ENCODE measurements around the gene DACT3.

Gene DACT3

GRCh38 chr19:46610851-46611770, 49.9 kb downstream of the DACT3 start:
- DNase-seq: no peak

GRCh38 chr19:46610413-46610775, 50.6 kb downstream of the DACT3 start:
- no peak for DNase-seq

- DNase-seq: no peak
These were observed 51.2 kb downstream of the DACT3 start for GRCh38 chr19:46609511-46610412.

- DNase-seq: no peak
These were observed 52.2 kb downstream of the DACT3 start for GRCh38 chr19:46608581-46609345.

- no peak for DNase-seq
These were observed 52.8 kb downstream of the DACT3 start for GRCh38 chr19:46608178-46608577.

DNA sequence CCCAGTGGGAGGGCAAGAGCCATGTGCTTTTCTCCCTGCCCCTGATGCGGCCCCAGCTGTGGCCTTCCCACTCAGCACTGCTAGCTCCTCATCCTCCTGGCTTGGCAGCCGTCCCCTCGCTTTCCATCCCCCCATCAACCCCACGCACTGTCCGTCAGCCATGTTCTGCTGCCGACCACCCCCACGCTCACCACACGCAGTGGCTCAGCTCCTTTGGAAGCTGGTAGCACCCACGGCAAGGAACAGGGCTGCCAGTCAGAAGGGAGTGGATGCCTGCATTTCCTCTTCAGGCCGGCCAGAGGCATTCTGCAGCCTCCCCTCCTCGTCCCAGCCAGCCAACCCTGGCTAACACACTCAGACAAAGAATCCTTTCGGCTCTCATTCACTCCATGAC, 53.5 kb downstream of the DACT3 start:
- DNase-seq: no peak

GRCh38 chr19:46606681-46607447, 54.1 kb downstream of the DACT3 start:
- no peak for DNase-seq

DNA sequence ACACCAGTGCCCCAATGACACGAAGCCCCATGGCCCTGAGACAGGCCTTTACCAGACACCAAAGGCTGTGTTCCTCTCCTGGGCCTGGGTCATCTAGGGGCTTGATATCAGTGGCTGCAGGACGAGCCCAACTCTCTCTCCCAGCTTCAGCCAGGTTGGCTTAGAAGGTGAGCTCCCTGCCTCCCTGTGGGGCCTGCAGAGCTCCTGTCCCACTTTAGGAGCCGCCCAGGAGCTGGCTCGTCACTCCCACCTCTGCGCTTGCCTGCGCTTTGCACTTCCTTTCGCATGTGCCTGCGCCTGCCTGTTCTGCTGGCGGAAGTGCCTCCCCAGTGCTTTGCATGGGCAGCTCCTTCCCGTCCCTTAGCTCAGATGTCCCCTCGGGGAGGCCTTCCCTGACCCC, 55.0 kb downstream of the DACT3 start:
- no peak for DNase-seq

- no peak for DNase-seq
These were observed 55.6 kb downstream of the DACT3 start for GRCh38 chr19:46605356-46605821.

DNA sequence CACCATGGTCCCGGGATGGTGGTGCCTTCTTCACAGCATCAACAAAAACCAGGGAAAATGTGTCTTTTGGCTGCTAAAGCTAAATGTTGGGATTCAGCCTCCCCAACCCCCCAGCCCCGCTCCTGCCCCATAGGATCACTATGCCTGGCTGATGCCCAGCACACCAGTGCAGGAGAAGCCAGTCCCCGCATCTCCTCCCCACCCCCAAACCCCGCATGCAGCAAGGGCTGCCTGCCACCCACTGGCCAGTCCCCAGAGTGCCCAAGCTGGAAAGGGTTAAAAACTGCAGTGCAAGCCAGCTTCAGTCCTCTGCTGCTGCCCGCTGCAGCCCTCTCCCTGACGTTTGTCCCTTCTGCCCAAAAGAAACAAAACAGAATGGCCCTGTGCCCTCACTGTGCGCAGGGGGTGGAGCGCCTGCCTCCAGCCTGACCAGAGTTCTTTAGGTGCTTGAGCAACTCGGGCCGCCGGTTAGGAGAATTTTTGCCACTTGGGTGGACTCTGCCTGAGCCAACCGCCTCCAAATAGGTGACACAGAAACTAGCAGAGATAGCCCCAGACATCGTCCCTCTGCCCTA, 56.1 kb downstream of the DACT3 start:
- no peak for DNase-seq

DNA sequence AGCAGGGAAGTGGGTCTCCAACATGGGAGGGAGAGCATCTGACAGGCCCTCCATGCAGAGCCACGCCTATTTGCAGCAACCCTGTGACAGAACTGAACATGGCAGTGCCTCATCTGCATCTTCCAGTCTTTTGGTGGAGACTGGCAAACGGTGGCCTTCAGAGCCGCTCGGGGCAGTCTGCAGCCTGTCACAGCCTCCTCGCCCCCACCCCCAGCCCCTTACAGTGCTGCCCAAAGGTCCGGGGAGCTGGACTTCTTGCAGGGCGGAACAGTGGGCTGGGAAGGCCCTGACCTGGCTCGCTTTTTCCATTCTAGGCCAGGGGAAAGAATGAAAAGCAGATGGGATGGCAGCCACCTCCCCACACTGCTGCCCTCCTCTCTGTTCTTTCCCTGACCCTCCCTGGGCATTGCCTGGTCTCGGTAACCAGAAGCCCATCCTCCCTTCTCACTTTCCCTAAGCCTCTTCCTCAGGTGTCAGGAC, 57.2 kb downstream of the DACT3 start:
- no peak for DNase-seq

DNA sequence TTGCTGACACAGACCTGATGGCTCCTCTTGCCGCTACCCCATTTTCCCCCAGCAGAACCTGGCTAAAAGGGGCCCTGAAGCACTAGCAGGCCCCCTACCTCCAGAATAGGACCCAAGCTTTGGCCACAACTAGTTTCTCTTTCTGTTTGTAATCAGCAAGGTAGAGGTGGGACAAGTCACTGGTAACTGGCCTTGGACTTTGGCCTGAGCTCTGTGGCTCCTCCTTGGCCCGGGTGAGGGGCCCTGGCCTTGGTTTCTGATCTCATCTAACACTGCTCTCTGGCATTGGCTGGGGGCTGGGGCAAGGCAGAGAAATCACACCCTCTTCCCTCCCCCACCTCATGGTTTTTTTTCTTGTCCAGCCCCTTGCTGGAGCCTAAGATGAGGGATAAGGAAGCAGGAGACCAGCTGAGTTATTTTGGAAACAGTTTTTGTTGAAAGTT, 57.8 kb downstream of the DACT3 start:
- DNase-seq: no peak

DNA sequence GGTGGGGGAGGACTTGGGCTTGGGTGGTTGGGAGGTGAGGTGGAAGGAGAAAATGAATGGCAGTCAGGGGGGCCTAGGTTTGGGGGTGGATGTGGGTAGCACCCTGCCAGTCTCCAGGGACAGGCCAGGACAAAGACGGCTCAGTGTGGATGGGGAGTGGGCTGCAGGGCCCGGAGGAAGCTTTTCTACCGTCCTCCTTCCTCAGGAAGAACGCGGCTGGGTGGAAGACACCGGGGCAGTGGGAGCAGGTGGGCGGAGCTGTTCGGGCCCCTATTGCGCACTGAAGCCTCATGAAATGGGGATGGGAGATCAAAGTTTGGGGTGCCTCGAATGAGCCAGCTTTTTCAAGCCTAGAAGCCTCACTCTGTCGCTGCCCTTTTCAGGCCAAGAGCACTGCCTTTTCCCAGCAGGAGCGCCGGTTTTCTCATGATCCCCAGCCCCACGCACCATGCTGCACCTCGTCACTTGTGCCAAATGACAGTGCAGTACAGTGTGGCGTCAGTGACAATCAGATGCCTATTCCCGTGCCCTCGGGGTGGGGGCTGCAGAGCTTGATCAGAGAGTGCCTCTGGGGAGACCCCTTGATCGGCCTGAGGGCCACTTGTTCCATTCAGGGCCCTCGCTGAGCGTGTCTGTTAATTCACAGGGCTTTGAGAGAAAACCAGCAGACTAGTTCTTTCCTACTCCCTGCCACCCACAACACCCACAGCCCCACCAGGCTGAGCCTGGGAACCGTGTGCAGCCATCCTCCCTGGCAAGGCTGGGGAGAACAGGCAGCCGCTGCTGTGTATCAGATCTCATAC, 58.4 kb downstream of the DACT3 start:
- no peak for DNase-seq

GRCh38 chr19:46601318-46602224, 59.4 kb downstream of the DACT3 start, which contains the start of gene CALM3:
Gene CALM3, plus strand, starts transcription at chr19:46601330. Its CDS starts 105 bp downstream, at chr19:46601435.
- DNase-seq: no peak

DNA sequence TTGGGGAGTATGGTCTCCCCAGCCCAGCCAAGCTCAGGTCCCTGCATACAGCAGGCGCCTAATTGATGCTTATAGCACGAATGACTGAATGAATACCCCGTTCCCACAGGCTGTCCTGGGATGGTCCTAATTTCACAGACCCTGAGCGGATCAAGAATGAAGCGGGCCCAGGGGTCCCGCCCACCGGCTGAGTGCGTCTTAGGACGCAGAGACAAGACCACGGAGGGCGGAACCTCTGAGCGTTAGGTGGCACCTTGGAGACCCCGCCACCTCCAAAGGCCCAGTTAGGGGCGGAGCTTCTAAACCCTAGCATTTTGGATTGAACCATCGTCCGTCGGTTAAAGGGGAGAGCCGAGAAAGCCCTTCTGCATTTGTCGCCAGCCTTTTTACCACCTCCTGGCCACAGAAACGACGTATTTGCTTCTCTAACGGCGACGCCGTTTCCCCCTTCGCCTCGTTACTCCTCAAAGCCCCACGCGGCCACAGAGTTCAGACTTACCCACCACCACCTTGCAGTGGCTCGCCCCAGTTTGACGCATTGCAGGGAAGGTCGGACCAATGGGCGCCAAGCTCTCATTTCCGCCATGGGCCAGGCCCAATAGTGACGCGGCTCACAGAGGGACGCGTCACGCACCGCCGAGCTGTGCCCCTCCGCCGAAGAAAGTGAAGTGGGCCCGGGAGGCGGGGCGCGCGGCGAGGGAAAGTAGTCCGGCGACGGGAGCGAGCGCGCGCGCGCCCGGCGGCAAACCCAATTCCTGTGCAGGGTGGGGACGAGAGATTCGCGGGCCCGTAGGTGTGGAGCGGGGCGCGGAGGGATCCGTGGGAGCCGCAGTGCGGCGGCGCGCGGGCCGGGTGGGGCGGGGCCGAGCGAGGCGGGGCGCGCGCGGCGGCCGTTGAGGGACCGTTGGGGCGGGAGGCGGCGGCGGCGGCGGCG, 60.3 kb downstream of the DACT3 start:
- DNase-seq: peak; percentile 99

DNA sequence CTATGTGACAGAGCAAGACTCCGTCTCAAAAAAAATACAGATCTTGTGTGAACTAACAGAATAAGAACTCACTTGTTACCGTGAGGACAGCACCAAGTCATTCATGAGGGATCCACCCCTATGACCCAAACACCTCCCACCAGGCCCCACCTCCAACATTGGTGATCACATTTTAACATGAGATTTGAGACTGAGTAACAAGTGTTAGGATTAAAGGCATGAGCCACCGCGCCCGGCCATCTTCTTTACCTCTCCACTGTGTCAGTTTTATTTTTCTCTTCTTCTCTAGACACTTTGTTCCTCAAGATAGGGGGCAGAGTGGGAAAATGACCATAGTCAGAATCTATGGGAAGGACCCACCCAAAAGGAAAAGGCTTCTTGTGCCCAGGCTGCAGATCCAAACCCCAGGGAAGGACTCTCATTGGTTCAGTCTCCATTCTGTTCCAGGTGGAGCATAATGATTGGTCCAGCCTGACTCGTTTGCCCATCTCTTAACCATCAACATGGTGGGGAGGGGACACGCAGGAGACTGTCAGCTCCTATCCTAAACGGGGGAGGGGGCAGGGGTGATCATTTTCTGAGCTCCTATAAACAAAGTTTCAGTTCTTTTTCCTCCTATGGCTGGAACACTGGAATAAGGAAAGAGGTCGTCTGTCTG, 61.1 kb downstream of the DACT3 start:
- DNase-seq: no peak

GRCh38 chr19:46598372-46598917, 62.5 kb downstream of the DACT3 start:
- no peak for DNase-seq

All from KG1 (cell line).